Immature natural killer cell (primary cell): ENCODE data around the gene MRPL21. TPM values are rescaled to one million over a fixed set of nuclear protein-coding genes. Genes with fewer than 3 reads are reported as not detected.

ENCODE experiments used
- DNase-seq, 3 donors: peaks; one replicate each; pipeline ENCODE4 v3.0.0; 2022; ENCODE audit warnings: mixed read lengths in 1 of 3
- H3K27ac Mint-ChIP-seq, 6 donors: one replicate each; pipeline ENCODE4 v1.8.0; 2020; ENCODE audit warnings: mixed read lengths in 6 of 6, mild to moderate bottlenecking in 5 of 6, inconsistent platforms in 4 of 6, moderate library complexity in 3 of 6
- H3K27me3 Mint-ChIP-seq, 3 donors: one replicate each; pipeline ENCODE4 v1.8.0; 2020 to 2021; ENCODE audit warnings: low read depth in 3 of 3, mild to moderate bottlenecking in 3 of 3, mixed read lengths in 3 of 3, moderate library complexity in 3 of 3, inconsistent platforms in 1 of 3
- H3K36me3 Mint-ChIP-seq, 3 donors: one replicate each; pipeline ENCODE4 v1.8.0; 2020; ENCODE audit warnings: mixed read lengths in 3 of 3, inconsistent platforms in 2 of 3, mild to moderate bottlenecking in 2 of 3
- H3K4me1 Mint-ChIP-seq, 2 donors: one replicate each; pipeline ENCODE4 v1.8.0; 2020; ENCODE audit warnings: inconsistent platforms in 2 of 2, mild to moderate bottlenecking in 2 of 2, mixed read lengths in 2 of 2, moderate library complexity in 1 of 2
- H3K4me3 Mint-ChIP-seq, 5 donors: one replicate each; pipeline ENCODE4 v1.8.0; 2020; ENCODE audit warnings: mild to moderate bottlenecking in 5 of 5, mixed read lengths in 5 of 5, inconsistent platforms in 3 of 5, moderate library complexity in 3 of 5
- H3K9me3 Mint-ChIP-seq, 6 donors: one replicate each; pipeline ENCODE4 v1.8.0; 2020; ENCODE audit warnings: mild to moderate bottlenecking in 6 of 6, mixed read lengths in 6 of 6, inconsistent platforms in 4 of 6, moderate library complexity in 3 of 6
- polyA plus RNA-seq, 3 donors: library from polyadenylated mRNA; unstranded; fragments of 300-500 nt; fragmentation: Illumina TruSeq; gene quantifications; one replicate each; pipeline ENCODE4 v1.2.3, GENCODE V29; 2021

MRPL21 gene
- polyA plus RNA-seq, 3 donors from 2014 or later: 94.3 to 145 (median 117) TPM

DNA sequence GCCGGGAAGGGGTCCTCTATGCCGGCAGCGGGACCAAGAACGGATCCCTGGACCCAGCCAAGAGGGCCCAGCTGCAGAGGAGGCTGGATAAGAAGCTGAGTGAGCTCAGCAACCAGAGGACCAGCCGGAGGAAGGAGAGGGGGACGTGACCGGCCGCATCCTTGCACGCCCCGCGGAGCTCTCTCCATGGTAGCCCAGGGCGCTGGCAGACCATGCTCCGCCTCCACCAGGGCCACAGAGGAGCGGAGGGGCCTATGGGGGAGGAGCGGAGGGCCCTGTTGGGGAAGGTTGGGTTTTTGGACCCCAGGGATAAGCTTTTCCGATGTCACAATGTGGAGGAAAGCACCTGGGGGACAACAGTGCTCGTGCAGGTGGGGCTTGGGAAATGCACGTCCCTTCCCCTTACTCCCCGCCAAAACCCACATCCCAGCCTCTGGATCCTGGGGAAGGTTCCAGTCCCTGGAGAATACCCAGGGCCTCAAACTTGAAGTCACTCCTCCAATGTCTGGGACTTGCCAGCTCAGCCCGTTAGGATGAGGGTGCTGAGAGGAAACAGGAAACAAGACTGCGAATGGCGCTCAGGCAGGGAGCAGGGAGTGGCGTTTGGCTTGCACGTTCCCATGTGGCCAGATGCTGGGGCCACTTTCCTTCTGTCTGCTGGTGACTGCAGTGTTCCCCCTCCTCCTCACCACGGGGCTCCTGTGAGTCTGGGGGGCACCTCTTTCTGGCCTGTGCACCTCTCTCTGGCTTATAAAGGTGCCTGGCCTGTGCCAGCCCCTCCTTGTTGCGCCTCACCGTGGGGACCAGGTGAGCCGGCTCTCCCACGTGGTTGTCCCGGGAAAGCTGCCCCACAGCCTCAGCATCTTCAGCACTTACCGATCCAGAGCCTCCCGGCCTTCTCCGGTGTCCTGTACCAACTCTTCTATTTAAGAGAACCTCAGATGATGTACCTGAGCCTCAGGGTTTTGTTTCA, 36.2 kb upstream of the MRPL21 start:
- Mint-ChIP-seq H3K27me3 (no peaks in the 10 kb centered on the region), H3K4me3 (no peak overlapping the region), H3K36me3 (peaks cover 0 to 6% (median 0%) of the 10 kb centered on the region in 3 donors), H3K27ac (no peak overlapping the region), H3K4me1 (peaks cover 0 to 2% of the 10 kb centered on the region in 2 donors), H3K9me3 (no peaks in the 10 kb centered on the region)
- no peak for DNase-seq

DNA sequence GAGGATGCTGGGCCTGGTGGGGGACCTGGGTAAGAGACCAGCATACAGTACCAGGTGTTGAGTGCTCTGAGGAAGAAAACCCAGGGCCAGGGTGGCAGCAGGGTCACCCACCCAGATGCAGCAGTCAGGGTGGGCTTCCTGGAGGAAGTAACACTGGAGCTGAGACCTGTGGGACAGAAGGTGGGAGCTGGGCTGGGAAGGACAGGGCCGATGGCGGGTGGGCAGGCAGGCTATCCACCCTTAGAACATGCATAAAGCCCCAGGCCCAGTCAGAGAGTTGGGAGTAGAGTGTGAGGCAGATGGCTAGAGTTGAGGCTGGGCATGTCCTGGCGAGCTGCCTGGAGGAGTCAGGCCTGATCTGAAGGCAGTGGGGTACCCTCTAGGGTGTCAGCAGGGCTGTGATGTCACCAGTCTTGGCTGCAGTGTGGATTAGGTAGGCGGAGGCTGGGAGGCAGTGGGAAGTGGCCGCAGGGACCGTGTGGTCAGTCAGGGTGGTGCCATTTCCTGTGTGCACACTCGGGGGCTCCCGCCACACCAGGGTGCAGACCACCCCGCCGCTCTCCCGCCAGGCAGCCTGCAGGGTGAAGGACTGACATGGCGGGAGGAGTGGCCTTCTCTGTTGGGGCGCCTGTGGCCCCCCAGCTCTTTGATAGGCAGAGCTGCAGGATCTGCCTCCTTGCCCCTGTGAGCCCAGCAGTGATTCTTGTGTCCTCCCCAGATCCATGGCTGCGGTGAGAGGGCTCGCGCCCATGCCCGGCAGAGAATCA, 35.4 kb upstream of the MRPL21 start:
- Mint-ChIP-seq H3K4me3 (no peak overlapping the region), H3K9me3 (no peaks in the 10 kb centered on the region), H3K4me1 (peaks cover 0 to 2% of the 10 kb centered on the region in 2 donors), H3K36me3 (peaks cover 0 to 6% (median 0%) of the 10 kb centered on the region in 3 donors), H3K27me3 (no peaks in the 10 kb centered on the region), H3K27ac (peak overlapping the region in 1 of 6 donors; percentile 31)
- no peak for DNase-seq

GRCh38 chr11:68938088-68938487, 34.5 kb upstream of the MRPL21 start:
- no peaks in the 10 kb centered on the region for H3K9me3 Mint-ChIP-seq
- H3K27ac Mint-ChIP-seq: no peak overlapping the region

DNA sequence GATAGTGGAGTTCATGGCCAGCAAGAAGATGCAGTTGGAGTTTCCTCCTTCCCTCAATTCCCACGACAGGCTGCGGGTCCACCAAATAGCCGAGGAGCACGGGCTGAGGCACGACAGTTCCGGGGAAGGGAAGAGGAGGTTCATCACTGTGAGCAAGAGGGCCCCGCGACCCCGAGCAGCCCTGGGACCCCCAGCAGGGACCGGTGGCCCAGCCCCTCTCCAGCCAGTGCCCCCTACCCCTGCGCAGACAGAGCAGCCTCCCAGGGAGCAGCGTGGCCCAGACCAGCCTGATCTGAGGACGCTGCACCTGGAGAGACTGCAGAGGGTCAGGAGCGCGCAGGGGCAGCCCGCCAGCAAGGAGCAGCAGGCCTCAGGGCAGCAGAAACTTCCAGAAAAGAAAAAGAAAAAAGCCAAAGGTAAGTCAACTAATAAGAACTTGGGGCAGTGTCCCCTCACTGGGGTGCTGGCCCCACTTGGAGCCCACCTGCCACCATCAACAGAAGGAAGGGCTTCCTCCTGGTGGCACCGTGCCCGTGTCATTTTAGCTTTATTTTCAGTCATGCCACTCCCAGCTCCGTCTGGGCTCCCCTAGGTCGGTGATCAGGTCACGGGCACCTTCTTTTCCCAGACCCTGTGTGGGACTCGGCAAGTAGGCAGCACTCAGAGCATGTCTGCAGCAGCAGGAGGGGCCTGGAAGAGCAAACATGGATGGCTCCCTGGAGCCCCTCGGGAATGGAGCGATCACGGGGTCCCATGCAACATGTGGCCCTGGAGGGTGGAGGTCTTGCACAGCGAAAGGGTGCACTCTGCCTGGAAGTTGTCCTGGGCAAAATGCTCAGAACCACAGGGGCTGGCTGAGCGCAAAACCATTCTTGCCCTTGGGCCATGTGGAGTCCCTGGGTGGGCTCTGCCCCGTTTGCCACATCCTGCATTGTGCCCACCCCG, 33.3 kb upstream of the MRPL21 start:
- Mint-ChIP-seq H3K27ac (no peak overlapping the region), H3K9me3 (no peaks in the 10 kb centered on the region), H3K27me3 (peaks cover 0 to 1% (median 0%) of the 10 kb centered on the region in 3 donors), H3K4me1 (peaks cover 0 to 2% of the 10 kb centered on the region in 2 donors), H3K4me3 (no peak overlapping the region), H3K36me3 (peaks cover 0 to 6% (median 0%) of the 10 kb centered on the region in 3 donors)
- no peak for DNase-seq

More at GRCh38 chr11:68938088-68938487, 34.5 kb upstream of the MRPL21 start:
- peaks cover 0 to 2% of the 10 kb centered on the region in 2 donors for H3K4me1 Mint-ChIP-seq
- H3K27me3 Mint-ChIP-seq: no peaks in the 10 kb centered on the region
- DNase-seq: no peak
- H3K4me3 Mint-ChIP-seq: no peak overlapping the region
- peaks cover 0 to 6% (median 0%) of the 10 kb centered on the region in 3 donors for H3K36me3 Mint-ChIP-seq

- peaks cover 0 to 2% of the 10 kb centered on the region in 2 donors for H3K4me1 Mint-ChIP-seq
- H3K36me3 Mint-ChIP-seq: peaks cover 0 to 10% (median 0%) of the 10 kb centered on the region in 3 donors
- H3K27me3 Mint-ChIP-seq: peaks cover 0 to 4% (median 0%) of the 10 kb centered on the region in 3 donors
Observed at GRCh38 chr11:68936358-68936636, 32.7 kb upstream of the MRPL21 start.

GRCh38 chr11:68935516-68936357, 32.1 kb upstream of the MRPL21 start:
- DNase-seq: no peak
- Mint-ChIP-seq H3K36me3 (peaks cover 0 to 10% (median 0%) of the 10 kb centered on the region in 3 donors), H3K27me3 (peaks cover 0 to 4% (median 0%) of the 10 kb centered on the region in 3 donors), H3K4me1 (peaks cover 0 to 2% of the 10 kb centered on the region in 2 donors), H3K4me3 (no peak overlapping the region), H3K27ac (peak overlapping the region in 1 of 6 donors; percentile 40), H3K9me3 (no peaks in the 10 kb centered on the region)

More at GRCh38 chr11:68936358-68936636, 32.7 kb upstream of the MRPL21 start:
- no peak overlapping the region for H3K27ac Mint-ChIP-seq
- H3K4me3 Mint-ChIP-seq: no peak overlapping the region
- no peak for DNase-seq
- H3K9me3 Mint-ChIP-seq: no peaks in the 10 kb centered on the region

DNA sequence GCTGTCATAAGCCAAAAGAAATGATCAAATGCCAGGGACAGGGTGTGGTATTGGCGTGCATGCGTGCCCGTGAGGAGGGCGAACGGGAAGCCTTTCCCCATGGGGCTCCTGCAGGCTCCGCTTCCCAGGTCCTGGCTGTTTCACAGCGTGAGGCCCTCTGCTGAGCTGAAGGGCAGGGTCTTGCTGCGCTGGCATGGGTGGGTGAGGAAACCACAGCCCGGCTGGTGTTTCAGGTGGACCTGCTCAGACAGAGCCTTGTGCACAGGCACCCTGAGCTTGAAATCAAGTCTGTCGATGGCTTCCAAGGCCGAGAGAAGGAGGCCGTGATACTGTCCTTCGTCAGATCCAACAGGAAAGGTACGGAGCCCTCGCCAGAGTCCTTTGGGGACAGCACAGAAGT, 31.4 kb upstream of the MRPL21 start:
- Mint-ChIP-seq H3K27ac (no peak overlapping the region), H3K27me3 (peaks cover 0 to 4% (median 0%) of the 10 kb centered on the region in 3 donors), H3K9me3 (no peaks in the 10 kb centered on the region), H3K4me1 (peaks cover 0 to 2% of the 10 kb centered on the region in 2 donors), H3K4me3 (no peak overlapping the region), H3K36me3 (peaks cover 6 to 15% (median 6%) of the 10 kb centered on the region in 3 donors)
- no peak for DNase-seq

DNA sequence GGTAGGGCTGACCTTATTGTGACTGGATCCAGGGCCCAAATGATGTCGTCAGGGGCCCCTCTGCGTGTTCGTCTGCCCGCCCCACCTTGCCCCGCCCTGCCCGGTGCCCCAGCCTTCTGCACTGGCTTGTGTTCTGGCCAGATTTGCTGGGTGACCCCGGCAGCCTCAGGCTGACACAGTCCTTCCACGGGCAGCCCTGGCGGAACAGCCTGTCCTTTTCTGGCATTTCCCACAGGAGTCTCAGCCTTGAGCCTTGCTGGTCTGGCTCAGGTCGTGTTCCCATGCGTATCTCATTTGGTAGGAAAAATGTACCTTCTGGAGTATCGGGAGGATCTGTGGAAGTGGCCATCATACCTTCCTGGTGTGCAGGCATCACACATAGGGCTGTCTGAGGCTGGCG, 31.0 kb upstream of the MRPL21 start:
- no peak for DNase-seq
- Mint-ChIP-seq H3K27me3 (peaks cover 0 to 4% (median 0%) of the 10 kb centered on the region in 3 donors), H3K27ac (no peak overlapping the region), H3K4me1 (peaks cover 0 to 2% of the 10 kb centered on the region in 2 donors), H3K9me3 (no peaks in the 10 kb centered on the region), H3K36me3 (peaks cover 7 to 18% (median 7%) of the 10 kb centered on the region in 3 donors), H3K4me3 (no peak overlapping the region)

GRCh38 chr11:68934321-68934645, 30.7 kb upstream of the MRPL21 start:
- no peak for DNase-seq
- Mint-ChIP-seq H3K27ac (peak overlapping the region in 1 of 6 donors; percentile 45), H3K4me1 (peaks cover 0 to 2% of the 10 kb centered on the region in 2 donors)

DNA sequence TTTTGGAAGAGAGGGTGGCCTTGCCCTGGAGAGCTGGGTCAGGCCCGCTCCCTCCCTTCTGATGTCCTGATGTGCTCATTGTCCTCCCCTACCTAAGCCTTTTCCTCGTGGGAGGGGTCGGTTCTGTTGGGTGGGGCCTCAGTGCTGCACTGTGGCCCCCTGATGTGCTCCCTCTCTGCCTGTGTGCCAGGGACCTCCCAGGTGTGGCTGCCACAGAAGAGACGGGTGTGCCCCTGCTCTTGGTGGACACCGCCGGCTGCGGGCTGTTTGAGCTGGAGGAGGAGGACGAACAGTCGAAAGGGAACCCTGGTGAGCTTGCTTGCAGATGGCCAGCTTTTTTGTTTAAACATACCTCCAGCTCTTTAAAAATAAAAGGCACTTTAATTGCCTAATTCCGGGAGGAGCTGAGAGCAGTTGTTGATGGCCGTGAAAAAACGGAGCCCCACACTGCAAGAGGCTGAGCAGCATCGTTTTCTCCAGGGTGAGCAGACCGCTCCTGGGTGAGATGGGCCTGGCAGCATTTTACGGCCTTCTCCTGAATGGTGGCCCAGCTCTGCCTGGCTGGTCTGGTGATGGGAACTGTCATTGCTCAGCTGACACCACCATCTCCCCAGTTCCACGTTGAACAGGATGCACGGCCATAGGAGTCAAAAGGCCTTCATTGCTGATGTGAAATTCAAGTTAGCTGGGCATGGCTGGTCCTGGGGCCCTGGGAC, 30.1 kb upstream of the MRPL21 start:
- Mint-ChIP-seq H3K27ac (no peak overlapping the region), H3K27me3 (peaks cover 0 to 4% (median 0%) of the 10 kb centered on the region in 3 donors), H3K36me3 (peaks cover 7 to 23% (median 7%) of the 10 kb centered on the region in 3 donors), H3K4me3 (no peak overlapping the region), H3K4me1 (no peaks in the 10 kb centered on the region), H3K9me3 (no peaks in the 10 kb centered on the region)
- no peak for DNase-seq

More at GRCh38 chr11:68934321-68934645, 30.7 kb upstream of the MRPL21 start:
- H3K4me3 Mint-ChIP-seq: no peak overlapping the region
- peaks cover 7 to 21% (median 7%) of the 10 kb centered on the region in 3 donors for H3K36me3 Mint-ChIP-seq
- H3K9me3 Mint-ChIP-seq: no peaks in the 10 kb centered on the region
- H3K27me3 Mint-ChIP-seq: peaks cover 0 to 4% (median 0%) of the 10 kb centered on the region in 3 donors

GRCh38 chr11:68932933-68933577, 29.4 kb upstream of the MRPL21 start:
- Mint-ChIP-seq H3K4me1 (no peaks in the 10 kb centered on the region), H3K36me3 (peaks cover 10 to 28% (median 13%) of the 10 kb centered on the region in 3 donors), H3K27me3 (peaks cover 0 to 4% (median 0%) of the 10 kb centered on the region in 3 donors), H3K27ac (no peak overlapping the region), H3K4me3 (no peak overlapping the region), H3K9me3 (peaks cover 0 to 2% (median 0%) of the 10 kb centered on the region in 6 donors)
- no peak for DNase-seq
